Endothelial cell of umbilical vein (primary cell): Measurements from ENCODE around the gene WRAP73. TPM values are rescaled to one million over a fixed set of nuclear protein-coding genes. Genes with fewer than 3 reads are reported as not detected.

ENCODE experiments used
- BruUV-seq: library from RNA; stranded (reverse); fragments of 400-500 nt; replicated peaks from 2 replicates; lab custom pipeline; 2021; lab: Mats Ljungman, UMichigan
- CTCF ChIA-PET: fragments of 300-600, 350-600 bp; sonication (Branson Sonifier 250); formaldehyde crosslinking; loops from one replicate; lab custom pipeline; 2021; ENCODE audit warnings: antibody characterized with exemption, inconsistent platforms; lab: Charles Lee
- POLR2A ChIA-PET: fragments of 300-600, 350-600 bp; sonication (Branson Sonifier 250); formaldehyde crosslinking; loops from one replicate; lab custom pipeline; 2021; ENCODE audit warnings: antibody characterized with exemption, inconsistent platforms; lab: Charles Lee
- DNase-seq: peaks from one replicate; pipeline ENCODE4 v3.0.0-alpha.2; 2011; ENCODE audit warnings: low read depth, low spot score
- FAIRE-seq: peaks from 2 replicates; lab custom pipeline; 2011; peaks lifted over from hg19 to GRCh38; lab: Jason Lieb, UNC
- H2AFZ ChIP-seq: 2 replicates; pipeline ENCODE4 v1.6.0; 2012; ENCODE audit warnings: low read depth, low read length, control low read depth, inconsistent platforms
- H3K27ac ChIP-seq: 2 replicates; pipeline ENCODE4 v1.5.1; 2011; ENCODE audit warnings: low read depth, mild to moderate bottlenecking, control low read depth, low read length, moderate library complexity; ENCODE audit not compliant: insufficient read depth
- H3K27me3 ChIP-seq, 2 experiments: 2 replicates each; pipeline versions ENCODE4 v1.6.0 to v1.6.1; 2011; ENCODE audit warnings: low read length in 2 of 2, mixed read lengths in 1 of 2; ENCODE audit not compliant: control insufficient read depth in 2 of 2, insufficient read depth in 2 of 2
- H3K36me3 ChIP-seq, 2 experiments: 2 replicates in 1 of 2; 3 replicates in 1 of 2; pipeline ENCODE4 v1.5.1; 2011; ENCODE audit warnings: low read length in 2 of 2, mild to moderate bottlenecking in 1 of 2, moderate library complexity in 1 of 2; ENCODE audit not compliant: control insufficient read depth in 2 of 2, insufficient read depth in 2 of 2; ENCODE audit errors: extremely low read depth in 1 of 2
- H3K4me1 ChIP-seq: 3 replicates; pipeline ENCODE4 v1.5.1; 2011; ENCODE audit warnings: mild to moderate bottlenecking, low read length; ENCODE audit not compliant: control insufficient read depth, insufficient read depth; ENCODE audit errors: extremely low read depth
- H3K4me2 ChIP-seq: 2 replicates; pipeline ENCODE4 v1.6.1; 2011; ENCODE audit warnings: low read length, control low read depth, mixed read lengths; ENCODE audit not compliant: insufficient read depth
- H3K4me3 ChIP-seq, 3 experiments: fragments of 200-600 bp in 1 of 3; sonication (generic), shearing (Covaris generic) in 1 of 3; replicated peaks in 1 of 3; 2 replicates each; pipeline ENCODE4 v1.5.1; 2011 to 2016; ENCODE audit warnings: control low read depth in 3 of 3, low read length in 3 of 3, mild to moderate bottlenecking in 2 of 3, inconsistent platforms in 1 of 3, low read depth in 1 of 3, moderate library complexity in 1 of 3; ENCODE audit not compliant: insufficient read depth in 1 of 3
- H3K79me2 ChIP-seq: 2 replicates; pipeline ENCODE4 v1.6.0; 2012; ENCODE audit warnings: low read length, inconsistent platforms; ENCODE audit not compliant: control insufficient read depth, insufficient read depth
- H3K9ac ChIP-seq: replicated peaks from 2 replicates; pipeline ENCODE3; 2011; ENCODE audit warnings: low read length, control low read depth; ENCODE audit not compliant: insufficient read depth; ENCODE audit errors: extremely low read depth
- H3K9me1 ChIP-seq: replicated peaks from 3 replicates; pipeline ENCODE4 v1.6.0; 2011; ENCODE audit warnings: mild to moderate bottlenecking, low read length; ENCODE audit not compliant: control insufficient read depth, insufficient read depth; ENCODE audit errors: extremely low read depth
- H3K9me3 ChIP-seq: replicated peaks from 2 replicates; pipeline ENCODE4 v1.5.1; 2012; ENCODE audit warnings: low read length, inconsistent platforms; ENCODE audit not compliant: control insufficient read depth, insufficient read depth
- H4K20me1 ChIP-seq: replicated peaks from 2 replicates; pipeline ENCODE3; 2011; ENCODE audit warnings: mild to moderate bottlenecking, low read length; ENCODE audit not compliant: control insufficient read depth, insufficient read depth; ENCODE audit errors: extremely low read depth
- EZH2 ChIP-seq: IDR thresholded peaks from 2 replicates; pipeline ENCODE4 v1.6.1; 2012; ENCODE audit warnings: borderline replicate concordance, low read depth, mild to moderate bottlenecking, moderate library complexity, low read length, inconsistent platforms; ENCODE audit not compliant: severe bottlenecking
- FOS ChIP-seq: IDR thresholded peaks from 2 replicates; pipeline ENCODE4 v1.6.1; 2011; ENCODE audit warnings: mild to moderate bottlenecking, low read length, moderate library complexity, borderline replicate concordance; ENCODE audit not compliant: insufficient read depth
- GATA2 ChIP-seq: IDR thresholded peaks from 2 replicates; pipeline ENCODE4 v1.7.0; 2011; ENCODE audit warnings: low read depth, mild to moderate bottlenecking, moderate library complexity, mixed read lengths, low read length; ENCODE audit not compliant: insufficient read length, insufficient read depth
- JUN ChIP-seq: IDR thresholded peaks from 2 replicates; pipeline ENCODE4 v1.6.1; 2011; ENCODE audit warnings: borderline replicate concordance, low read depth; ENCODE audit not compliant: insufficient read length, insufficient read depth
- MYC ChIP-seq: IDR thresholded peaks from one replicate; pipeline ENCODE4 v1.6.1; 2011; ENCODE audit warnings: mild to moderate bottlenecking, low read depth, low read length
- POLR2A ChIP-seq: IDR thresholded peaks from 2 replicates; pipeline ENCODE4 v1.6.1; 2012; ENCODE audit warnings: low read depth, mild to moderate bottlenecking, control low read depth, low read length
- POLR2AphosphoS5 ChIP-seq: IDR thresholded peaks from 2 replicates; pipeline ENCODE4 v1.6.1; 2012; ENCODE audit warnings: low read depth, mild to moderate bottlenecking, control low read depth, low read length, moderate library complexity; ENCODE audit not compliant: insufficient read depth
- dilution Hi-C: fragments of 300-500 bp; cut with MboI; formaldehyde crosslinking; loops from one replicate; pipeline ENCODE4 v1.15.0; 2019; ENCODE audit warnings: low sequenced_read_pairs; ENCODE audit not compliant: extremely low pct_ligation_motif_present
- intact Hi-C: fragments of 100-400 bp; cut with micrococcal nuclease; formaldehyde crosslinking; loops from one replicate; pipeline ENCODE4 v1.10.0; 2022
- polyA plus RNA-seq, 4 experiments: library from polyadenylated mRNA; depleted of rRNA in 3 of 4; stranded (reverse) in 3 of 4; unstranded in 1 of 4; fragments of >200 nt; gene quantifications; 2 replicates each; pipeline versions ENCODE4 v1.2.1 to v1.2.3, GENCODE V29; 2011 to 2012; ENCODE audit warnings: missing spikeins in 1 of 4
- total RNA-seq: library from RNA; stranded (reverse); gene quantifications from 2 replicates; pipeline ENCODE4 v1.2.3, GENCODE V29; 2021
- TF ChIP-seq, protein P1 (sequence below): IDR thresholded peaks from 2 replicates; pipeline ENCODE4 v1.6.1; 2011; ENCODE audit not compliant: insufficient read depth, insufficient read length
- TF ChIP-seq, protein P2 (sequence below), 2 donors: IDR thresholded peaks; 1 replicate in 1 of 2; 2 replicates in 1 of 2; pipeline ENCODE4 v1.5.1; 2011; ENCODE audit warnings: low read length in 2 of 2, mild to moderate bottlenecking in 2 of 2, moderate library complexity in 2 of 2, control low read depth in 1 of 2, inconsistent platforms in 1 of 2, low read depth in 1 of 2; ENCODE audit not compliant: insufficient read depth in 1 of 2; ENCODE audit errors: extremely low read depth in 1 of 2

WRAP73 gene
- total and polyA plus RNA-seq, 2 donors (not counting 3 experiments of a cell fraction or from before 2014, with no cell fraction given): 23.0 to 50.7 TPM

GRCh38 chr1:3603571-3604467 is 46.1 kb downstream of the WRAP73 start:
- ChIA-PET POLR2A (no interaction called here), CTCF (no interaction called here)
- H3K79me2 ChIP-seq: no peaks in the 10 kb centered on the region

More at GRCh38 chr1:3603571-3604467, 46.1 kb downstream of the WRAP73 start:
- no peak overlapping the region for H2AFZ ChIP-seq
- H4K20me1 ChIP-seq: no peaks in the 10 kb centered on the region
- FAIRE-seq: no peak
- dilution Hi-C loops: no loop called here
- H3K27ac ChIP-seq: no peak overlapping the region
- no peak overlapping the region for H3K4me2 ChIP-seq
- BruUV-seq: no TSS peak
- DNase-seq: no peak
- no peaks in the 10 kb centered on the region for H3K4me1 ChIP-seq
- H3K9me3 ChIP-seq: no peaks in the 10 kb centered on the region
- intact Hi-C loops: no loop called here
- H3K36me3 ChIP-seq: no peaks in the 10 kb centered on the region
- no peaks in the 10 kb centered on the region for H3K9me1 ChIP-seq
- H3K27me3 ChIP-seq: no peaks in the 10 kb centered on the region
- no peak overlapping the region for H3K4me3 ChIP-seq
- H3K9ac ChIP-seq: no peak overlapping the region
- no peak for TF ChIP-seq MYC
- no peak for TF ChIP-seq EZH2
- no peak for TF ChIP-seq GATA2
- no peak for TF ChIP-seq JUN
- TF ChIP-seq, protein P1, sequence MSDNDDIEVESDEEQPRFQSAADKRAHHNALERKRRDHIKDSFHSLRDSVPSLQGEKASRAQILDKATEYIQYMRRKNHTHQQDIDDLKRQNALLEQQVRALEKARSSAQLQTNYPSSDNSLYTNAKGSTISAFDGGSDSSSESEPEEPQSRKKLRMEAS: no peak
- no peak for TF ChIP-seq FOS
- TF ChIP-seq POLR2AphosphoS5: no peak
- no peak for TF ChIP-seq POLR2A
- TF ChIP-seq, protein P2, sequence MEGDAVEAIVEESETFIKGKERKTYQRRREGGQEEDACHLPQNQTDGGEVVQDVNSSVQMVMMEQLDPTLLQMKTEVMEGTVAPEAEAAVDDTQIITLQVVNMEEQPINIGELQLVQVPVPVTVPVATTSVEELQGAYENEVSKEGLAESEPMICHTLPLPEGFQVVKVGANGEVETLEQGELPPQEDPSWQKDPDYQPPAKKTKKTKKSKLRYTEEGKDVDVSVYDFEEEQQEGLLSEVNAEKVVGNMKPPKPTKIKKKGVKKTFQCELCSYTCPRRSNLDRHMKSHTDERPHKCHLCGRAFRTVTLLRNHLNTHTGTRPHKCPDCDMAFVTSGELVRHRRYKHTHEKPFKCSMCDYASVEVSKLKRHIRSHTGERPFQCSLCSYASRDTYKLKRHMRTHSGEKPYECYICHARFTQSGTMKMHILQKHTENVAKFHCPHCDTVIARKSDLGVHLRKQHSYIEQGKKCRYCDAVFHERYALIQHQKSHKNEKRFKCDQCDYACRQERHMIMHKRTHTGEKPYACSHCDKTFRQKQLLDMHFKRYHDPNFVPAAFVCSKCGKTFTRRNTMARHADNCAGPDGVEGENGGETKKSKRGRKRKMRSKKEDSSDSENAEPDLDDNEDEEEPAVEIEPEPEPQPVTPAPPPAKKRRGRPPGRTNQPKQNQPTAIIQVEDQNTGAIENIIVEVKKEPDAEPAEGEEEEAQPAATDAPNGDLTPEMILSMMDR (IDR thresholded peaks at IDR 0.05; ENCODE audit: extremely low read depth in 1 of 2, insufficient read depth in 1 of 2, low read depth in 1 of 2, low read length in 2 of 2): no peak
